GM13977 (cell line): Measurements from ENCODE around the gene SPDEF.

ENCODE experiments used
- DNase-seq: peaks from one replicate; pipeline ENCODE4 v3.0.0; 2012; ENCODE audit warnings: low spot score
- in situ Hi-C: fragments of 300-500 bp; cut with MboI; formaldehyde crosslinking; loops from one replicate; pipeline ENCODE4 v1.12.0; 2022; ENCODE audit warnings: low sequenced_read_pairs, low pct_unique_long_range_greater_than_20kb, mixed read lengths, inconsistent platforms; ENCODE audit not compliant: unreplicated experiment
- TF ChIP-seq, protein P1 (sequence below): IDR thresholded peaks from 2 replicates; pipeline ENCODE4 v1.5.1; 2012; ENCODE audit warnings: mild to moderate bottlenecking, control low read depth; ENCODE audit not compliant: insufficient read depth; ENCODE audit errors: extremely low read depth, missing control alignments

SPDEF gene

DNA sequence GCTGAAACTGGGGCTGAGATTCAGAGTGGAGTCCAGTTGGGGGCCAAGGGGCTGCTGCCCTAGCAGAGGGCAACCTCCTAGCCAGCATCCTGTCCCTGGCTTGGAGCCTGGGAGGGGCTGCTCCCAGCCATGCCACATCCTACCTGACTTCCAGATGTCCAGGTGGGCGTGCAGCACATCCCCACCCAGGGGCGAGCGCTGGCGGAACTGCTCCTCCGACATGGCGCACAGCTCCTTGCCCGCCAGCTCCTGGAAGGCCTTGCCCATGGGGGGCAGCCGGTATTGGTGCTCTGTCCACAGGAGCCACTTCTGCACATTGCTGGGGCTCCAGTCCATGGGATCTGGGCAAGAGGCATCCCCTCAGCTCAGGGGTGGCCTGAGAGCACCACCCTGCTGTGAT is 15.3 kb downstream of the SPDEF start:
- DNase-seq: no peak
- in situ Hi-C loops: no loop called here
- TF ChIP-seq, protein P1, sequence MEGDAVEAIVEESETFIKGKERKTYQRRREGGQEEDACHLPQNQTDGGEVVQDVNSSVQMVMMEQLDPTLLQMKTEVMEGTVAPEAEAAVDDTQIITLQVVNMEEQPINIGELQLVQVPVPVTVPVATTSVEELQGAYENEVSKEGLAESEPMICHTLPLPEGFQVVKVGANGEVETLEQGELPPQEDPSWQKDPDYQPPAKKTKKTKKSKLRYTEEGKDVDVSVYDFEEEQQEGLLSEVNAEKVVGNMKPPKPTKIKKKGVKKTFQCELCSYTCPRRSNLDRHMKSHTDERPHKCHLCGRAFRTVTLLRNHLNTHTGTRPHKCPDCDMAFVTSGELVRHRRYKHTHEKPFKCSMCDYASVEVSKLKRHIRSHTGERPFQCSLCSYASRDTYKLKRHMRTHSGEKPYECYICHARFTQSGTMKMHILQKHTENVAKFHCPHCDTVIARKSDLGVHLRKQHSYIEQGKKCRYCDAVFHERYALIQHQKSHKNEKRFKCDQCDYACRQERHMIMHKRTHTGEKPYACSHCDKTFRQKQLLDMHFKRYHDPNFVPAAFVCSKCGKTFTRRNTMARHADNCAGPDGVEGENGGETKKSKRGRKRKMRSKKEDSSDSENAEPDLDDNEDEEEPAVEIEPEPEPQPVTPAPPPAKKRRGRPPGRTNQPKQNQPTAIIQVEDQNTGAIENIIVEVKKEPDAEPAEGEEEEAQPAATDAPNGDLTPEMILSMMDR: no peak

DNA sequence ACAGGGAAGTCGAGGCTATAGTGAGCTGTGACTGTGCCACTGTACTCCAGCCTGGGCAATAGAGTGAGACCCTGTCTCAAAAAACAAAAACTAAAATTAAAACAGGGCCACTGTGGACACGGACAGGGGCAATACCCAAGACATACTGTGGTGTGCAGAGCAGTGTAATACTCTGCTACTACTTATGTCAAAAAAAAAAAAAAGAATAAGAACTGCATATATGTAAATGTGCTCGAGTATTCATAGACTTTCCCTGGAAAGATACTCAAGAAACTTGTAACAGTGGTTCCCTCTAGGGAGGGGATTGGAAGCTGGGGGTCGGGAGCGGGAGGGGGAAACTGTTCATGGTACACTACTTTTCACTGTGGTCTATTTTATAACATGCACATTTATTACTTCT is 15.9 kb downstream of the SPDEF start:
- TF ChIP-seq, protein P1: no peak
- no peak for DNase-seq
- in situ Hi-C loops: no loop called here

DNA sequence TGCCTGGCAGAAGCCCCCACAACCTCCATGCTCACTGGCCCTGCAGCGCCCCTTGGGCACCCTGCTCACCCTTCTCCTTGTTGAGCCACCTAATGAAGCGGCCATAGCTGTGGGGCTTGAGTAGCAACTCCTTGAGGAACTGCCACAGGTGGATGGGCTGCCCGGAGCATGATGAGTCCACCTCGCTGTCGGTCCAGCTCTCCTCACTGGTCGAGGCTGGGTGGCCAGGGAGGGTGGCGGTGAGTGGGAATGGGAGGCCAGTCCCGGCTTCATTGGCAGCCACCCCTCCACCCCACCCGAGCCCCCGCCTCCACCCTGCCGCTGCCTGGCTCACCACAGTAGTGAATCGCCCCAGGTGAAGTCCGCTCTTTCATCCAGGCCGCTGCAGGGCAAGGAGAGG is 16.9 kb downstream of the SPDEF start:
- TF ChIP-seq, protein P1: no peak
- in situ Hi-C loops: no loop called here
- no peak for DNase-seq

DNA sequence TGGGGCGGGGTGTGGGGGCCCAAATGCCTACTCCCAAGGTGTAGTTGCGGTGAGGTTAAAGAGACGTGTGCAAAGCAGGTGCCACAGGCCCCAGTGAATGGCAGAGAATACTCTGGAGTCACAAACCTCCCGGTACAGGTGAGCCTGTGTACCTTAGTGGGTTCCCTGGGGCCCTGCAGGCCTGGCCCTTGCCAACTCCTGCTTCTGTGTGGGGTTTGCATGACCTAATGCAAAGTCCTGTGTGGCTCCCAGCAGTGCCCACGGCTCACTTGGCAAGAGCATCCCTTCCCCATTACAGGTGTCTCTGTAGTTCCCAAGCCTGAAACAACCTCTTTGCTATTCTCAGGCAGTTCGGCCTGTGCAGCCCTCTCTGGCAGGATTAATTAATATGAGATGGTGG is 17.5 kb downstream of the SPDEF start:
- DNase-seq: no peak
- in situ Hi-C loops: no loop called here
- TF ChIP-seq, protein P1: no peak

DNA sequence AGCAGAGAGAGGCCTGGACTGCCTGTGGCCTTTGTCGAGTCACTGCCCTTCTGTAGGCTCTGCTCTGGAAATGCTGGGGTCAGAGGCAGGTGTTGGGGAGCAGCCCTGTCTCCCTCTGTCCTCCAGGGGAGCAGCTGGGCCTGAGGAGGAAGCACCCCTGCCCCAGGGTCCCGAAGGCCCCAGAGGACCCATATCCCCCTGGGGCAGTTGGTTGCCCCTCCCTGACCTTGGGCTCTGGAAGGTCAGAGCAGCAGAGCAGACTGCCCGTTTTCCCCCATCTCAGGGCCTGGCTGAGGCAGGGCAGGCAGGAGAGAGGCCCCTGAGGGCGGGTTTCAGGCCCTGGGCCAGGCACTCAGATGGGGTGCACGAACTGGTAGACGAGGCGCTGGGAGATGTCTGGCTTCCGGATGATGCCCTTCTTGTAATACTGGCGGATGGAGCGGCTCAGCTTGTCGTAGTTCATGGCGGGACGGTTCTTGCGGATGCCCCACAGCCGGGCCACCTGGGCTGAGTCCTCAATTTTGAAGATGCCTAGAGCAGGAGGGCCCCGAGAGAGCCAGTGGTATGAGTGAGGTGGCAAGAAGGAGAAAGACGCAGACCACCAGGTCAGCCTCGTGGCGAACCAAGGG is 18.1 kb downstream of the SPDEF start:
- TF ChIP-seq, protein P1: no peak
- in situ Hi-C loops: no loop called here
- no peak for DNase-seq

DNA sequence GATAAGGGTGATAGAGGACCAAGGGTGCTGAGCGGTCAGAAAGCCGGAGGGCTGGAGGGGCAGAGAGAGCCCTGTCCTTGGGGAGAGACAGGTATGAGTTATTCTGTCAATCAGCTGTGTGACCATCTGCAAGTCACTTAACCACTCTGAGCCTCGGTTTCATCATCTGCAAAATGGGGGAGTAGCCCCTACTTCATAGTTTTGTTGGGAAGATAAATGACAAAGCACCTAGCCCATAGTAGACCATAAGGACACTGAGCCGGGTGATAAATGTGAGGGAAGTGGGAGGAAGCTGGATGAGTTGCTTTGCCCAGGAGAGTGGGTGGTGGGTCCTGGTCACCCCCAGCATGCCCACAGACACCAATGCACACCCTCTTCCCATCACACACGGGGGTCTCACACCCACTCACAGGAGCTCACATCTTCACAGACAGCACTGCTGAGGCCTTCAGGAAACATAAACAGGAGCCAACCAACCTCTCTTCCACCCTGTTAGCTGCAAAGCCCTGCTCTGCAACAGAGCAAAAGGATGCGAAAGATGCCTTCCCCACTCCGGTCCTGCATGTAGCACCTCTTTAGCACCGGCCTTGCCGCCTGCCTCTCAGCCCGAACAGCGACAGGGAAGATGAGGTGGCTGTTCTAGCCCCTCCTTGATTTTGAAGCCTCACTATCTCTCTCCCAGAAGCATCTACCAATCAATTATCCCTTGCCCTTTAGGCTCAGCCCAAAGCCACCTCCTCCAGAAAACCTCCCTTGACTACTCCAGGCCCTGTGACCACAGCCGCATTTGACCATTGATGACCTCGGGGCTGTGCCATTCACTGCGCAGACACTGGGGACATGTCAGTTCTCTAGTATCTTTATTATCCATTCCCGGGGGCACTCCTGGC is 18.9 kb downstream of the SPDEF start:
- in situ Hi-C loops: no loop called here
- TF ChIP-seq, protein P1: no peak
- no peak for DNase-seq
